Retinal pigment epithelial cell (primary cell): ENCODE measurements around the gene RBM38.

Experiments used
- DNase-seq: peaks from one replicate; pipeline ENCODE4 v3.0.0-alpha.2; 2010; ENCODE audit warnings: low read depth
- H3K4me3 ChIP-seq: 2 replicates; pipeline ENCODE4 v1.5.1; 2011; ENCODE audit warnings: mild to moderate bottlenecking, low read length, control low read depth, moderate library complexity
- CTCF ChIP-seq: conservative IDR thresholded peaks from 2 replicates; pipeline ENCODE4 v1.5.1; 2011; ENCODE audit warnings: low read depth, low read length, control low read depth, inconsistent platforms

Gene RBM38

DNA sequence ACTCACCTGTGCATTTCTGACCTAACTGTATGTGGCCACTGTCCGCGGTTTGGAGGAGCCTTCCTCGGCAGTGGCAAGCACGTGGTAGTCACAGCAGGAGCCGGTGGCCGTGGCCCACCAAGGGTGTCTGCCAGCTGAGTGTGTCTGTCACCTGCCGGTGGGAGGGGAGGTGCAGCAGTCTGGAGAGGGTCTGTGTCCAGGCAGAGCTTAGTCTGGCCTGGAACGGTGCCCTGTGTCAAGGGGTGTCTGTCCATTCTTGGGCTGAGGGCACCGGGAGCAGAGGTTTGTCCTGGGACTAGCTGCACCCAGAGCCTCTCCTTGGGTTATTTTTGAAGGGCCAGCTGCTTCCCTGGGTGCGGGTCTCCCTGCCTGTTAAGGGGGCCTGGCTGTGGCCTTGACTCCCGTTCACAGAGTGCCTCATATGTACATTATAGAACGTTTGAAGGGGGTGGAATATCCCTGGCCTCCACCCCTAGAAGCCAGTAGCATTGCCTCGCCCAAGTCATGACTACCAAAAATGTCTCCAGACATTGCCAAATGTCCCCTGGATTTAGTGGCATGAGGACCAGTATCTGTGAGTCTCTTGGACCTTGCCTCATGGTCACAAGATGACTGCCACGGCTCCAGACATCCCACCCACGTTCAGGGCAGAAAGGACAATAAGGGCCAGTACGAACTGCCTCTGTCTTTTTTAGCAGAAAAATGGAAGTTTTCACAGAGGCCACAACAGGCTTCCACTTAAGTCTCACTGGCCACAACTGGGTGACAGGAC lies 5.2 kb downstream of the RBM38 start:
- H3K4me3 ChIP-seq: no peak overlapping the region
- no peak for DNase-seq
- TF ChIP-seq CTCF: no peak

DNA sequence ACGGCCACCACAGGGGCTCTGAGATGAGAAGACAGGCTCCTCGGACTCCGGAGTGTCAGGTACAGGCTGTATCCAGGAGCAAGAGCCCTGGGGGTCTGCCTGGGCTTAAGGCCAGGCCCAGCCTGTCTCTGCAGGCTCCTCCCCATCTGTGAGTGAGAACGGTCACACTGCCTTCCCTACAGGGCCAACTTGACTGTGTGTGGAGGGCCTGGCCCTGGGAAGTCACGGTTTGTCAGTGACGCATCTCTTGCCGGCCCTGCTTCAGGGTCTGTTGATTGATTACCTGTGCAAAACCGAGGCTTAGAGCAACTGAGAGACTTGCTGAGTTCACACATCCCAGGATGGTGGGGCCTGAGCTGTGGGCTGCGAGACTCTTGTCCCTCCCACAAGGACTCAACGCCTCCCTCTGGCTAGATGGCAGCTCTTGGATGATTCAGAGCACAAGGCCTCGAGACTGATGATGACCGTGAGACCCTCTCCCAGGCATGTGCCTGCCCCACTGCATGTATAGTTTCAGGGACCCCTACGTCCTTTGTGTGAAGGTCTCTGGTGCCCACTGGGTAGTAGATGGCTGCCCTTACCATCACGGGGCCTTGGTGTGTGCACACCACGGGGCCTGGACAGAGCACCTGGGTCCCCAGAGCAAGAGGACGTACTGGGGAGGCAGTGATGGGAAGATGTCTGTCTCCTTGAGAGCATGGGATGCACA lies 5.9 kb downstream of the RBM38 start:
- DNase-seq: no peak
- no peak for TF ChIP-seq CTCF
- no peak overlapping the region for H3K4me3 ChIP-seq

GRCh38 chr20:57397693-57398108 lies 6.5 kb downstream of the RBM38 start:
- DNase-seq: no peak
- no peak for TF ChIP-seq CTCF
- no peak overlapping the region for H3K4me3 ChIP-seq

- H3K4me3 ChIP-seq: no peak overlapping the region
- no peak for TF ChIP-seq CTCF
- no peak for DNase-seq
These were observed 7.1 kb downstream of the RBM38 start for GRCh38 chr20:57398231-57398821.

DNA sequence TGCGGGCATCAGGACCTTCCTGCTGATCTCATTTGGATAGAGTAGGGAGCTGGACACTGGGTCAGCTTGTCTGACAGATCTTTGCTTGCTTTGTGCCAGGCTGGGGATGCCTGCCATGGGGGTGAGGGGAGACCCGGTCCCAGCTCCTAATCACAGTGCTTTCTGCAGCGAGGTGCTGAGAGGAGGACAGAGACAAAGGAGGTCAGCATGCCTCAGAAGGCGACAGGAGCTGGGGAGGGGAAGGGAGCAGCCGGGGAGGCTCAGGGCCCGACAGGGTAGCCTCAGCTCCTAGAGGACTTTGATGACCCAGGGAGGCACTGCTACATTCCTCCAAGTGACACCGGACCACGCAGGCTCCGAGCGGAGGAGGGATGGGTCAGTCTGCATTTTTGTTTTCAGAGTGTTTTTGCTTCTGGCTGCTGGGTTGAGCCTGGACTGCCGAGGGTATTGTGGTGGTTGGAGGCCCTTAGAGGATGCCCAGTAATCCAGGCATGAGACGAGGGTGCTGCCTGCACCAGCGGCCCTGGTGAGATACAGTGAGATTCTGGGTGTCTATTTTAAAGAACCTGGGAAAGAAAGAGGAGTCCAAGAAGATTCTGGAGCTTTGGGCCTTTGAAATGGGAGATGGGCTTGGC lies 7.8 kb downstream of the RBM38 start:
- no peak overlapping the region for H3K4me3 ChIP-seq
- TF ChIP-seq CTCF: no peak
- no peak for DNase-seq

GRCh38 chr20:57399587-57400155 lies 8.5 kb downstream of the RBM38 start:
- no peak for DNase-seq
- no peak overlapping the region for H3K4me3 ChIP-seq
- no peak for TF ChIP-seq CTCF
